ENCODE data around the gene SPACA7.

SPACA7 gene

DNA sequence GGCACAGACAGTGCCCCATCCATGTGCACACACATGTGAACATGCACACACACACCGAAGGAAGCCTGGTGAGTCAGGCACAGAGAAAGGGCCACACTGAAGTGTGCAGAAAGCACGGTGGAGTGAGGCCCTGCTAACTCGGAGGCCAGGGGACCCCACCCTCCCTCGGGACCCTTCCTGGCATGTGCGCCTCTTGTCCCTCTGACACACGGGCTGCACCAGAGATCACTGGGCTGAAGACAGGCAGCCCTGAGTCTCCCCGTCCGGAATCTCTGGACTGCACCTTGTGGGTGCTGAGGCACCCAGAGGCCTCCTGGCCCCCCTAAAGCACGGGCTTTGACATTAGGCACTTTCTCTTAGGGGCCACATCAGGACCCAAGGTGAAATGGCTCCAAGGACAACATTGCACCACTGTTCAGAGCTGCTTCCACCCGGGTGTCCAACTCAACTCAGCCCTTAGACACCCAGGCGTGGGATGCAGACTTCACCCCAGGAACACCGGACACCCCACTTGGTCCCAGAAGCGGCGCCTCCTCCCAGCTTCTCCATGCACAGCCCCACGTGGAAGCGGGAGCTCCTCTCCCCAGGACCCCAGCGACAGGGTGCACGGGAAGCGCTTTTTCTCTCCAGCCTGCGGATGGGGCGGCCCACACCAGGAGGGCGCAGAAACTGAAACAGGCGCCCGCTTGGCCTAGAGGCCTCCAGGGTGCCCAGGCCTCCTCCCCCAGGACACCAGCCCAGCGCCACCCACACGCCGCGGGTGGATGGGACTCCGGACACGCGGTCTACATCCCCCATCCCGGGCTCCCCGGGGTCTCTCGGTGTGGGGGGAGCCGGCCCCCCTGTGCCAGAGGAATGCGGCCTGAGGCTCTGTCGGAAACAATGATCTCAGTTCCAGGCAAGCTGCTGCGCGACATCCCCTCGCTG, 90.2 kb downstream of the SPACA7 start:
- no peak for DNase-seq

DNA sequence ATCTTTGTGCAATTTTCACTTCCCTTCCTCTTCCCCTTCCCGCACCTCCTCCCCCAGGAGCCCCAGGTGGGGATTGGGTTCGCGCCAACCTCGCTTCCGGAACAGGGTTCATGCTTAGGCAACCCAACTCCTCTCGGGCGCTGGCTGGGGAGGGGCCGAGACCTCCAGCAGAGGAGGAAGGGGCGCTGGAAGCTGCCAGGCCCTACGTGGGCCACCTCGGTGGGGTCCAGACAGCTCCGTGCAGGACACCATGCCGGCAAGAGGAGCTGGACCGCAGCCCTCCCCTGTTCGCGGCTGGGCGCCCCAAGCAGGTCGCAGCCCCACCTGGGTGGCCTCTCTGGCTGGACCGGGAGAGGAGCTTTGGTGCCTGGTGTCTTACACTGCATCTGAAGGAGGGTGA, 91.1 kb downstream of the SPACA7 start:
- no peak for DNase-seq

DNA sequence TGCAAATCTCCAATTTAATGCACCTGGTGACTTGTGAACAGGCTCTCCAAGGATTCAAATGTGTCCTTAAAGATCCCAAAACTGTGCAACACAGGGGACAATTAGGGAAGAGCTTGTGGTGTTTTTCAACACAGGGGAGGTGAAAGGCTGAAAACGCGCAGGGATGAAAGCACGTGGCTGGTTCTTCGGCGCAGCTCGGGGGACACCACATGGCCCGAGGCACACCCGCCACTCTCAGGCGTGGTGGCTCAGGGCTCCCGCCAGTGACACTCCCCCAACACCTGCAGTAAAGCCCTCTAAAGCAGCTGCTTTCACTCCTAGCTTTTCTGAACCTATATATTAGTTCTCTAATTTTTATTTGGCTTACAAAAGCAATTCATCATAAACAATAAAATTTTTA, 91.9 kb downstream of the SPACA7 start:
- DNase-seq: no peak

DNA sequence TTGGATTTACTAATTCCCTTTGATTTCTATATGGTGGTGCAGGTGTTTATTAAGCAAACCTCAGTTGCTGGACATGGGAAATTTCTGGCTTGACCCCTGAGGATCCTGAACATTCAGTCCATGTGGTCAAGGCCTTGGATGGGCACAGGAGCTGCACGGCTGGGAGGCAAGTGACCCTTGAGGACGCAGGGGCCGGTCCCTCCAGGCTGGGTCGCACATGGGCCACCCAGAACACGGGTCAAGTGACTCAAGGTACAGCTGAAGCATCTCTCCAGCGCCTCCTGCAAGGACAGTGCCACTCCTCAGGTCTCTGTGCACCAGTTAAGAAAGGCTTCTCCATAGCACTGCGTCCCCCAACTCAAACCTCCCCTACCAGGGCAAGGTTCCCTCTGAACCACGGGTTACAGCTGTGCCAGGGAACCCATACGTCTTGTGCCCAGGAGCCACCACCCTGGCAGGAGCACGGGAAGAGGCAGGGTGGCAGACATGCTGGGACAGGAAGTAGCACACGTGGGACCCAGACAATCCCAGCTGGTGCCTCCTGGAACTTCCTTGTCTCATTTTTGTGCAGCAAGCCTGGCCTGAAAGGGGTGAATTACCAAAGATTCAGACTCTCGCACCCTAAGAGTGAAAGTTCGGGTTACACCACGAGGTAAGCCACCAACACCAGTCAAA, 93.1 kb downstream of the SPACA7 start:
- DNase-seq: no peak

DNA sequence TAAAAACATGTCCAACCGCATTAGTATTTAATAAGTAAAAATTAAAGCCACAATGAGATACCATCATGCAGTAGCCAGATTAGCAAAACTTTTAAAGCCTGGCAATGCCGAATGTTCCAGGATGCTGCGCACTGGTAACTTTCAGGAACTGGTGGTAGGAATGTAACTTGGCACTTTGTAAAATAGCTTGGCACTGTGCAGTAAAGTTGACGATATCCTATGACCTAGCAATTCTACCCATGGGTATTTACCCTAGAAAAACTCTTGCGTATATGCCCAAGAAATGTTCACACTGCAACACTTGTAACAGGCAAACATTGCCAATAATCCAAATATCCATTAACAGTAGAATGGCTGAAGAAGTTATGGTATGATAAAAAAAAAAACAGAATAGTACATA, 97.7 kb downstream of the SPACA7 start:
- no peak for DNase-seq

DNA sequence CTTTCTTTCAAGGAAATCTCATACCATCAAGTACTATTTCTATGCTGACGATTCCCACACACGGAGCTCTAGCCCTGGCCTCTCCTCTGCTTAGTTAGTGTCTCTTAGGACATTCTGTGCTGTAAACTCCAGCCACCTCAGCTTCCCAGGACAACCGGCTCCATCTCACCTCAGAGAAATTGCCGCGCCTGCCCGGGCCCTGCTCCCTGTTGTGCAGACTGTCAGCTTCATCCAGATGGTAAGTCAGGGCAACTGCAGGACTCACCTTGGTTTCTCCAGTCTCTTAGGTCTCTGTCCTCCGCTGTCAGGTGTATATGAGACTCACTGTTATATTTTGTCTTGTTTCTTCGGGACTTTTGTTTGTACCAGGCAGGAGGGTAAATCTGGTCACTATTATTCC, 98.7 kb downstream of the SPACA7 start:
- DNase-seq: no peak

DNA sequence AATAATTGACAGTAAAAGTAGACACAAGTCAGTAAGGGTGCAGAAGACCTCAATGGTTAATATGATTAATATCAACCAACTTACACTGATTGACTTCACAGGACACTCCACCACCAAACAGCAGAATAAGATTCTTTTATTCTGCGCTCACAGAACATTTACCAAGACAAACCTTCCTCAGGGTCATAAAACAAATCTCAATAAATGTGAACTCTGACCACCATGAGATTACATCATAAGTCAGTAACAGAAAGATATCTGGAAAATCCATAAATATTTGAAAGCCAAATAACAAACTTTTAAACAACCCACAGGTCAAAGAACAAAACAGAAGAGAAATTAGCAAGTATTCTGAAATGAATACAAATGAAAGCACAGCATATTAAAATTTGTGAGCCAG, 99.7 kb downstream of the SPACA7 start:
- no peak for DNase-seq

DNA sequence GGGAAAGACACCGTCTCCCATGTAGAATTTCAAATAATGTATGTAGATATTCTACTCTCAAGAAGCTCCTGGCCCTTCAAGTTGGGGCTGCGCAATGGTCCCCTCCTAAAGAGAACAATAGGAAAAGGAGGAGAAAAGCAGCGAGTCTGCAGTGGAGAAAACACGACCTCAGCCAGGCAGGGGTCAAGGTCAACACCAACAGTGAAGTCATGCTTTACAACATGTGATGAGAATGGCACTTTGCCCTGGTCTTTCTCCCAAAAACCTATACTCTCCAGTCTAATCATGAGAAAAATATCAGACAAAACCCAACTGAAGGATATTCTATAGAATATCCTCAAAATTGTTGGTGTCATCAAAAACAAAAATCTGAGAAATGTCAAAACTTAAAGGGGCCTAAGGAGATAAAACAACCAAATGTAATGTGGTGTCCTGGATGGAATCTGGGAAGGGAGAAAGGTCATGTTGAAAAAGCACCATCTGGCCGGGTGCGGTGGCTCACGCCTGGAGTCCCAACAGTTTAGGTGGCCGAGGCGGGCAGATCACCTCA, 101.0 kb downstream of the SPACA7 start:
- DNase-seq: no peak

DNA sequence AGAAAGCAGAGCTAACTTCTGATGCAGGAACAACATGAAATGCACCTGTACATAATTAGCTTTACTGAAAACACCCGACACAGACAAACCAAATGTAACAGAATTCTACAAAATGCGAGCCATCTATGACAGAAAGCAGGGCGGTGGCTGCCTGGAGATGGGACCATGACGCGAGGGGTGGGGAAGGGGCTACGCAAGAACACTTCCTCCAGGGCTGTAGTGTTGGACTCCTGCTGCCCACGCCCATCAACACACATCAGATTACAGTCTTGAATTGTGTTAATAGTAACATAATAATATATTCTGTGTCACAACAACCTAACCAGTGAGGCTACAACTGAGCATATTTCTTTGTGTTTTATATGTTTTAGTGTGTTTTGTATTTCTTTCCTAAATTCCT, 103.2 kb downstream of the SPACA7 start:
- DNase-seq: no peak

DNA sequence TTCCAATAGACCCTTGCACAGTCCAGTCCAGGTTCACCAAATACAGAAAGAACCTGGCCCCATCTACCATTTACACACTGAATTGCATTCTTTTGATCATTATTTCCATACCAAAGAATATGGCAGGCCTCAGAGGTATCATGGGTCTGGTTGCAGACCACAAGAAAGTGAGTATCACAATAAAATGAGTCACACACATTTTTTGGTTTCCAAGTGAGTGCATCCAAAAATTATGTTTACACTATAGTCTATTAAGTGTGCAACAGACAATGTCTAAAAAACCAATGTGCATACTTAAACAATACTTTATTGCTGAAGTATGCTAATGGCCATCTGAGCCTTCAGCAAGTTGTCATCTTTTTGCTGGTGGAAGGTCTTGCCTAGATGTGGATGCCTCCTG, 105.3 kb downstream of the SPACA7 start:
- no peak for DNase-seq

DNA sequence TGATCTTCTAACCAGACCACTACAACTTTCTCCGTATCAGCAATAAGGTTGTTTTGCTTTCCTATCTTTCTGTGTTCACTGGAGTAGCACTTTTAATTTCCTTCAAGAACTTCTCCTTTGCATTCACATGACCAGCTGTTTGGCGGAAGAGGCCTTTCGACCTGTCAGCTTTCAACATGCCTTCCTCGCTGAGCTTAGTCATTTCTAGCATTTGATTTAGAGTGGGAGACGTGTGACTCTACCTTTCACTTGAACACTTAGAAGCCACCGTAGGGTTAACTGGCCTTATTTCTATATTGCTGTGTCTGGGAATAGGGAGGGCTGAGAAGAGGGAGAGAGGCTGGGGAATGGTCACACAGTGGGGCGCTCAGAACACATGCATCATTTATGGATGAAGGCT, 107.1 kb downstream of the SPACA7 start:
- DNase-seq: no peak
